ENCODE measurements around the gene KNSTRN. TPM values are rescaled to one million over a fixed set of nuclear protein-coding genes. Genes with fewer than 3 reads are reported as not detected.

Gene KNSTRN
- polyA plus RNA-seq, 2 of the 4 experiments (the other 2 are of a cell fraction): 48.0 to 50.3 TPM

DNA sequence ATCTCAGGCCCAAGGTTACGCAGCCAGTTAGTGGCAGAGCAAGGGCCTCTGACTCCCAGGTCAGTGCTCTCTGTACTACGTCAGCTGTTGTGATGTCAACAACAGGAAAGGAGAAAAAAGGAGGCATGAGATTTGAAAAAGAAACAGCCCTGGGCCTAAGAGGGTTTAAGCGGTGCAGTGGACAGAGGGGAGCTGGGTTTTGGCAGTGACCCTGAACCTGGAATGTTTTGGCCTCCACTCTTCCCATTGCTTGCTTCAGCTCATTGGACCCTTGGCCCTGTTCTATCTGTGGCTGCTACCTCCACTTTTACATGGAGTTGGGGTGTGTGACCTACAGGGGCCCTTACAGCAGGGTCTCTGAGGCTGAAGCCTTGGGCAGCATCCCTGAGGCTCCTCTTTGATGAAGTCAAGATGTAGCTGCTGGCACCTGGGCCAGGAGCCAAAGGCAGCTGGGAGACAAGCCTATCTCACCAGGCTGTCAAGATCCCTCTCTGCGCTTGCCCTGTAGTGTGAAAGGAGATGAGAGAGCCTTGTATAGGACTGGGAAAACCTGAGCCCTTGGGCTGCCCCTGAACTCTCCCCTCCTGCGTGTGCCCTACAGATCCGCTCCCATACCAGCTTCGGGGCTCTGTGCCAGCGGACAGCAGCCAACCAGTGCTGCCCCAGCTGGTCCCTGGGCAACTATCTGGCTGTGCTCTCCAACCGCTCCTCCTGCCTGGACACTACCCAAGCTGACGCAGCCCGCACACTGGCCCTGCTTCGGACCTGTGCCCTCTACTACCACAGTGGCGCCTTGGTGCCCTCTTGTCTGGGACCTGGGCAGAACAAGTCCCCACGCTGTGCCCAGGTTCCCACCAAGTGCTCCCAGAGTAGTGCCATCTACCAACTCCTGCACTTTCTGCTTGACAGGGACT is 15.8 kb upstream of the KNSTRN start:
- DNase-seq (ENCODE audit: low read depth in 1 of 2, low spot score in 1 of 2) (no peak), FAIRE-seq (no peak), ATAC-seq (no peak)
- H3K4me1 ChIP-seq: 0 out of 3 replicates have a peak, but pooled peaks cover 7% of the 10 kb centered on the region
- ChIA-PET CTCF (interaction anchor here (0.9 to 9.5 kb wide), 19 partner anchors 9 to 258 kb away, joined by 3 to 135 read pairs (median 11); partner anchors contain the start of genes BMF, CCDC9B, DISP2 and INAFM2), POLR2A (no interaction called here)
- H3K9me3 ChIP-seq: no peaks in the 10 kb centered on the region
- no peak overlapping the region for H3K4me3 ChIP-seq
- no peak overlapping the region for H3K27ac ChIP-seq
- no peak for TF ChIP-seq ZSCAN20 (CRISPR knock-in tag; IDR thresholded peaks at IDR 0.05)
- TF ChIP-seq POLR2A (IDR thresholded peaks at IDR 0.05; ENCODE audit: low read length): no peak
- TF ChIP-seq, protein P1, sequence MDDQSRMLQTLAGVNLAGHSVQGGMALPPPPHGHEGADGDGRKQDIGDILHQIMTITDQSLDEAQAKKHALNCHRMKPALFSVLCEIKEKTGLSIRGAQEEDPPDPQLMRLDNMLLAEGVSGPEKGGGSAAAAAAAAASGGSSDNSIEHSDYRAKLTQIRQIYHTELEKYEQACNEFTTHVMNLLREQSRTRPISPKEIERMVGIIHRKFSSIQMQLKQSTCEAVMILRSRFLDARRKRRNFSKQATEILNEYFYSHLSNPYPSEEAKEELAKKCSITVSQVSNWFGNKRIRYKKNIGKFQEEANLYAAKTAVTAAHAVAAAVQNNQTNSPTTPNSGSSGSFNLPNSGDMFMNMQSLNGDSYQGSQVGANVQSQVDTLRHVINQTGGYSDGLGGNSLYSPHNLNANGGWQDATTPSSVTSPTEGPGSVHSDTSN (IDR thresholded peaks at IDR 0.05): no peak
- TF ChIP-seq ESRRA (IDR thresholded peaks at IDR 0.05; ENCODE audit: borderline replicate concordance, low read length): no peak
- TF ChIP-seq ZNF302 (CRISPR knock-in tag; IDR thresholded peaks at IDR 0.05): no peak
- no peak for TF ChIP-seq CBX8 (IDR thresholded peaks at IDR 0.05)
- no peak for TF ChIP-seq BHLHE40 (IDR thresholded peaks at IDR 0.05; ENCODE audit: low read depth, low read length)
- TF ChIP-seq JUNB (IDR thresholded peaks at IDR 0.05): no peak
- TF ChIP-seq CEBPB (IDR thresholded peaks at IDR 0.05): no peak
- no peak for TF ChIP-seq TFCP2L1 (CRISPR knock-in tag; IDR thresholded peaks at IDR 0.05)
- TF ChIP-seq, protein P2, sequence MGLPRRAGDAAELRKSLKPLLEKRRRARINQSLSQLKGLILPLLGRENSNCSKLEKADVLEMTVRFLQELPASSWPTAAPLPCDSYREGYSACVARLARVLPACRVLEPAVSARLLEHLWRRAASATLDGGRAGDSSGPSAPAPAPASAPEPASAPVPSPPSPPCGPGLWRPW (IDR thresholded peaks at IDR 0.05): no peak
- no peak for TF ChIP-seq JUN (IDR thresholded peaks at IDR 0.05)
- TF ChIP-seq ZC3H11A (IDR thresholded peaks at IDR 0.05): no peak
- no peak for TF ChIP-seq HOXB5 (CRISPR knock-in tag; IDR thresholded peaks at IDR 0.05)
- H3K4me2 ChIP-seq: no peak overlapping the region
- WGBS (ENCODE audit: missing lambda C conversion rate): 92% methylated on average over 6 of the region's 14 CpGs

DNA sequence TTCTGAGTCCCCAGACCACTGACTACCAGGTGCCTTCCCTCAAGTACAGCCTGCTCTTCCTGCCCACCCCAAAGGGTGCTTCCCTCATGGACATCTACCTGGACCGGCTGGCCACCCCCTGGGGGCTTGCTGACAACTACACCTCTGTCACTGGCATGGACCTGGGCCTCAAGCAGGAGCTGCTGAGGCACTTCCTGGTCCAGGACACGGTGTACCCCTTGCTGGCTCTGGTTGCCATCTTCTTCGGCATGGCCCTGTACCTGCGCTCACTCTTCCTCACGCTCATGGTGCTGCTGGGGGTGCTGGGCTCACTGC is 15.2 kb upstream of the KNSTRN start:
- FAIRE-seq: no peak
- no peak for TF ChIP-seq PHF8 (IDR thresholded peaks at IDR 0.05; ENCODE audit: borderline replicate concordance, low read depth)
- TF ChIP-seq ZFP36 (IDR thresholded peaks at IDR 0.05; ENCODE audit: borderline replicate concordance, partially characterized antibody): no peak
- TF ChIP-seq JUNB (IDR thresholded peaks at IDR 0.05): no peak
- TF ChIP-seq, protein P3, sequence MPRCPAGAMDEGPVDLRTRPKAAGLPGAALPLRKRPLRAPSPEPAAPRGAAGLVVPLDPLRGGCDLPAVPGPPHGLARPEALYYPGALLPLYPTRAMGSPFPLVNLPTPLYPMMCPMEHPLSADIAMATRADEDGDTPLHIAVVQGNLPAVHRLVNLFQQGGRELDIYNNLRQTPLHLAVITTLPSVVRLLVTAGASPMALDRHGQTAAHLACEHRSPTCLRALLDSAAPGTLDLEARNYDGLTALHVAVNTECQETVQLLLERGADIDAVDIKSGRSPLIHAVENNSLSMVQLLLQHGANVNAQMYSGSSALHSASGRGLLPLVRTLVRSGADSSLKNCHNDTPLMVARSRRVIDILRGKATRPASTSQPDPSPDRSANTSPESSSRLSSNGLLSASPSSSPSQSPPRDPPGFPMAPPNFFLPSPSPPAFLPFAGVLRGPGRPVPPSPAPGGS (IDR thresholded peaks at IDR 0.05): no peak
- TF ChIP-seq MAZ (IDR thresholded peaks at IDR 0.05; ENCODE audit: borderline replicate concordance, low read depth, low read length): no peak
- peak overlapping the region in 1 of 2 experiments; percentile 87; a peak in 2 of 6 replicates for H3K27ac ChIP-seq
- no peak for DNase-seq (ENCODE audit: low read depth in 1 of 2, low spot score in 1 of 2)
- no peak overlapping the region; the same call in 2 of the 3 replicates for H3K4me3 ChIP-seq
- no peaks in the 10 kb centered on the region for H3K9me3 ChIP-seq
- H3K4me1 ChIP-seq: 0 out of 3 replicates have a peak, but pooled peaks cover 7% of the 10 kb centered on the region
- peak overlapping the region; percentile 82 for H3K4me2 ChIP-seq
- WGBS (ENCODE audit: missing lambda C conversion rate): 90% methylated on average over 4 of the region's 5 CpGs
- no peak for ATAC-seq
- POLR2A ChIA-PET: no interaction called here
- CTCF ChIA-PET: interaction anchor here (0.7 to 9.5 kb wide), 18 partner anchors 9 to 258 kb away, joined by 4 to 135 read pairs (median 10); partner anchors contain the start of genes BMF, CCDC9B, DISP2 and INAFM2

DNA sequence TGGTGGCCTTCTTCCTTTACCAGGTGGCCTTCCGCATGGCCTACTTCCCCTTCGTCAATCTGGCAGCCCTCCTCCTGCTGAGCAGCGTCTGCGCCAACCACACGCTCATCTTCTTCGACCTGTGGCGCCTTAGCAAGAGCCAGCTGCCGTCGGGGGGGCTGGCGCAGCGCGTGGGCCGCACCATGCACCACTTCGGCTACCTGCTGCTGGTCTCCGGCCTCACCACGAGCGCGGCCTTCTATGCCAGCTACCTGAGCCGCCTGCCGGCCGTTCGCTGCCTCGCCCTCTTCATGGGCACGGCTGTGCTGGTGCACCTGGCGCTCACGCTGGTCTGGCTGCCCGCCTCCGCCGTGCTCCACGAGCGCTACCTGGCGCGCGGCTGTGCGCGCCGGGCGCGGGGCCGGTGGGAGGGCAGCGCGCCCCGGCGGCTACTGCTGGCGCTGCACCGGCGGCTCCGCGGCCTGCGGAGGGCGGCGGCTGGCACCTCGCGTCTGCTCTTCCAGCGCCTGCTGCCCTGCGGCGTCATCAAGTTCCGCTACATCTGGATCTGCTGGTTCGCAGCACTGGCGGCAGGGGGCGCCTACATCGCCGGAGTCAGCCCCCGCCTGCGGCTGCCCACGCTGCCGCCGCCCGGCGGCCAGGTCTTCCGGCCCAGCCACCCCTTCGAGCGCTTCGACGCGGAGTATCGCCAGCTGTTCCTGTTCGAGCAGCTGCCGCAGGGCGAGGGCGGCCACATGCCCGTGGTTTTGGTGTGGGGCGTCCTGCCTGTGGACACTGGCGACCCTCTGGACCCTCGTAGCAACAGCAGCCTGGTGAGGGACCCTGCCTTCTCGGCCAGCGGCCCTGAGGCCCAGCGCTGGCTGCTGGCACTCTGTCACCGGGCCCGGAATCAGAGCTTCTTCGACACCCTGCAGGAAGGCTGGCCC is 14.6 kb upstream of the KNSTRN start:
- ChIA-PET POLR2A (no interaction called here), CTCF (interaction anchor here (0.7 to 9.5 kb wide), 28 partner anchors 8 to 259 kb away, joined by 3 to 135 read pairs (median 6); partner anchors contain the start of genes BMF, CCDC9B, DISP2 and INAFM2)
- Histone ChIP-seq H3K27ac (peak overlapping the region; percentile 55 to 87; a peak in 5 of 6 replicates), H3K4me1 (0 out of 3 replicates have a peak, but pooled peaks cover 7% of the 10 kb centered on the region), H3K4me2 (peak overlapping the region; percentile 82), H3K9me3 (no peaks in the 10 kb centered on the region), H3K4me3 (peak overlapping the region; percentile 33)
- FAIRE-seq (no peak), ATAC-seq (peak; percentile 88 to 92), DNase-seq (ENCODE audit: low read depth in 1 of 2, low spot score in 1 of 2) (peak; percentile 70 to 87)
- WGBS (ENCODE audit: missing lambda C conversion rate): 87% methylated on average over 6 of the region's 91 CpGs
- TF ChIP-seq SMC3 (IDR thresholded peaks at IDR 0.05) (peak; percentile 61), RAD21 (conservative IDR thresholded peaks at IDR 0.05 in 1 of 2, IDR thresholded peaks at IDR 0.05 in 1 of 2) (peak; percentile 35 to 62), FOSL2 (IDR thresholded peaks at IDR 0.05) (no peak), FOSL2 (CRISPR knock-in tag; IDR thresholded peaks at IDR 0.05) (no peak), HOXB5 (CRISPR knock-in tag; IDR thresholded peaks at IDR 0.05) (no peak; the same call in 1 of the 2 replicates)
- TF ChIP-seq, protein P4, sequence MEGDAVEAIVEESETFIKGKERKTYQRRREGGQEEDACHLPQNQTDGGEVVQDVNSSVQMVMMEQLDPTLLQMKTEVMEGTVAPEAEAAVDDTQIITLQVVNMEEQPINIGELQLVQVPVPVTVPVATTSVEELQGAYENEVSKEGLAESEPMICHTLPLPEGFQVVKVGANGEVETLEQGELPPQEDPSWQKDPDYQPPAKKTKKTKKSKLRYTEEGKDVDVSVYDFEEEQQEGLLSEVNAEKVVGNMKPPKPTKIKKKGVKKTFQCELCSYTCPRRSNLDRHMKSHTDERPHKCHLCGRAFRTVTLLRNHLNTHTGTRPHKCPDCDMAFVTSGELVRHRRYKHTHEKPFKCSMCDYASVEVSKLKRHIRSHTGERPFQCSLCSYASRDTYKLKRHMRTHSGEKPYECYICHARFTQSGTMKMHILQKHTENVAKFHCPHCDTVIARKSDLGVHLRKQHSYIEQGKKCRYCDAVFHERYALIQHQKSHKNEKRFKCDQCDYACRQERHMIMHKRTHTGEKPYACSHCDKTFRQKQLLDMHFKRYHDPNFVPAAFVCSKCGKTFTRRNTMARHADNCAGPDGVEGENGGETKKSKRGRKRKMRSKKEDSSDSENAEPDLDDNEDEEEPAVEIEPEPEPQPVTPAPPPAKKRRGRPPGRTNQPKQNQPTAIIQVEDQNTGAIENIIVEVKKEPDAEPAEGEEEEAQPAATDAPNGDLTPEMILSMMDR (IDR thresholded peaks at IDR 0.05): peak; percentile 81
- TF ChIP-seq, protein P5, sequence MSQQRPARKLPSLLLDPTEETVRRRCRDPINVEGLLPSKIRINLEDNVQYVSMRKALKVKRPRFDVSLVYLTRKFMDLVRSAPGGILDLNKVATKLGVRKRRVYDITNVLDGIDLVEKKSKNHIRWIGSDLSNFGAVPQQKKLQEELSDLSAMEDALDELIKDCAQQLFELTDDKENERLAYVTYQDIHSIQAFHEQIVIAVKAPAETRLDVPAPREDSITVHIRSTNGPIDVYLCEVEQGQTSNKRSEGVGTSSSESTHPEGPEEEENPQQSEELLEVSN (IDR thresholded peaks at IDR 0.05; ENCODE audit: borderline replicate concordance, low read depth): peak; percentile 94
- TF ChIP-seq, protein P6, sequence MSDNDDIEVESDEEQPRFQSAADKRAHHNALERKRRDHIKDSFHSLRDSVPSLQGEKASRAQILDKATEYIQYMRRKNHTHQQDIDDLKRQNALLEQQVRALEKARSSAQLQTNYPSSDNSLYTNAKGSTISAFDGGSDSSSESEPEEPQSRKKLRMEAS (IDR thresholded peaks at IDR 0.05): peak; percentile 93

Data from A549 (cell line).